AG04449 (cell line): ENCODE results near the gene WDR59.

ENCODE experiments used
- CTCF ChIA-PET: fragments of 350-600 bp; formaldehyde crosslinking; extraction: SDS; loops from one replicate; lab custom pipeline; 2021; ENCODE audit warnings: antibody characterized with exemption; lab: Yijun Ruan, JAX
- POLR2A ChIA-PET: fragments of 400-600, 350-600 bp; formaldehyde crosslinking; extraction: SDS; loops from one replicate; lab custom pipeline; 2020; ENCODE audit warnings: antibody characterized with exemption, inconsistent platforms; lab: Yijun Ruan, JAX
- DNase-seq: peaks from one replicate; pipeline ENCODE4 v3.0.0-alpha.2; 2010; ENCODE audit warnings: low read depth, low spot score
- H3K4me3 ChIP-seq: 2 replicates; pipeline ENCODE4 v1.5.1; 2011; ENCODE audit warnings: low read depth, mild to moderate bottlenecking, control low read depth, low read length
- TF ChIP-seq, protein P1 (sequence below): IDR thresholded peaks from one replicate; pipeline ENCODE4 v1.5.1; 2011; ENCODE audit warnings: mild to moderate bottlenecking, moderate library complexity, low read length, control low read depth, inconsistent platforms; ENCODE audit not compliant: insufficient read depth; ENCODE audit errors: missing control alignments

WDR59 gene, protein sequence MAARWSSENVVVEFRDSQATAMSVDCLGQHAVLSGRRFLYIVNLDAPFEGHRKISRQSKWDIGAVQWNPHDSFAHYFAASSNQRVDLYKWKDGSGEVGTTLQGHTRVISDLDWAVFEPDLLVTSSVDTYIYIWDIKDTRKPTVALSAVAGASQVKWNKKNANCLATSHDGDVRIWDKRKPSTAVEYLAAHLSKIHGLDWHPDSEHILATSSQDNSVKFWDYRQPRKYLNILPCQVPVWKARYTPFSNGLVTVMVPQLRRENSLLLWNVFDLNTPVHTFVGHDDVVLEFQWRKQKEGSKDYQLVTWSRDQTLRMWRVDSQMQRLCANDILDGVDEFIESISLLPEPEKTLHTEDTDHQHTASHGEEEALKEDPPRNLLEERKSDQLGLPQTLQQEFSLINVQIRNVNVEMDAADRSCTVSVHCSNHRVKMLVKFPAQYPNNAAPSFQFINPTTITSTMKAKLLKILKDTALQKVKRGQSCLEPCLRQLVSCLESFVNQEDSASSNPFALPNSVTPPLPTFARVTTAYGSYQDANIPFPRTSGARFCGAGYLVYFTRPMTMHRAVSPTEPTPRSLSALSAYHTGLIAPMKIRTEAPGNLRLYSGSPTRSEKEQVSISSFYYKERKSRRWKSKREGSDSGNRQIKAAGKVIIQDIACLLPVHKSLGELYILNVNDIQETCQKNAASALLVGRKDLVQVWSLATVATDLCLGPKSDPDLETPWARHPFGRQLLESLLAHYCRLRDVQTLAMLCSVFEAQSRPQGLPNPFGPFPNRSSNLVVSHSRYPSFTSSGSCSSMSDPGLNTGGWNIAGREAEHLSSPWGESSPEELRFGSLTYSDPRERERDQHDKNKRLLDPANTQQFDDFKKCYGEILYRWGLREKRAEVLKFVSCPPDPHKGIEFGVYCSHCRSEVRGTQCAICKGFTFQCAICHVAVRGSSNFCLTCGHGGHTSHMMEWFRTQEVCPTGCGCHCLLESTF

DNA sequence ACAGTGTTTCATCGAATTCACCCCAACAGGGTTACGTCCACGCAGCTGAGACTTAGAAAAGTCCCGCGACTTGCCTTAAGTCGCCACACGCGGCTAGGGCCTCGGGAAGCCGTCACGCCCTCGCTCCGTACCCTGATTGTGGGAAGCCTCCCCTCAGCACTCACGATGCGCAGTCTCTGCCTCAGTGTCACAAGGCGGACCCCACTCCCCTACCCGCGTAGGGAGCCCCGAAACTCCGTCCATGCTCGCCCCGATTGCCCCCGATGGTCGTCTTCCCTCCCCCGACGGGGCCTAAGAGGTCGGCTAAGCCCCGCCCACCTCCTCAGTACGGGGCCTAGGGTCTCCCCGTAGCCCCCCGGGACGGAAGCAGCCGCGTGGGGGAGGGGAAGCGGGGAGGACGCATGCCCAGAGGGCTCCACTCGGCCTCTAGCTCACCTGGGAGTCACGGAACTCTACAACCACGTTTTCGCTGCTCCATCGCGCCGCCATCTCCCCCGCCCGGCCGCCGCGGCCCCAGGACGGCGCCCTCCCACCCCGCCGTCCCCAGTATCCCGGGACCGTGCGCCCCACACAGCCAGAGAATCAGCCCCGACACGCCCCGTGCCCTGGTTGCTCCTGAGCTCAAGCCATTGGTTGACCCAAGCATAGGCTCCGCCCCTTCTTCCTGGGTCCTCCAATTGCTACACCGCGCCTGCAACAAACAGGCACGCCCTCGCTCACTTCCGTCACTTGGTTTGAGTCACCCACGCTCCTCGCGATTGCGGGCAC lies at the start of gene WDR59:
TSS of gene WDR59 (minus strand) at position 595 of the 768 bp plus-strand sequence. CDS start at position 489, 106 bp downstream.
- ChIA-PET CTCF (interaction anchor here (0.6 to 19.3 kb wide), 4 partner anchors 13 to 135 kb away, joined by 3 to 450 read pairs (median 24); partner anchors contain the start of gene ZNRF1), POLR2A (interaction anchor here (0.7 to 1.3 kb wide), 4 partner anchors 16 to 127 kb away, joined by 3 to 6 read pairs (median 4); no protein-coding TSS in a partner anchor)
- TF ChIP-seq, protein P1, sequence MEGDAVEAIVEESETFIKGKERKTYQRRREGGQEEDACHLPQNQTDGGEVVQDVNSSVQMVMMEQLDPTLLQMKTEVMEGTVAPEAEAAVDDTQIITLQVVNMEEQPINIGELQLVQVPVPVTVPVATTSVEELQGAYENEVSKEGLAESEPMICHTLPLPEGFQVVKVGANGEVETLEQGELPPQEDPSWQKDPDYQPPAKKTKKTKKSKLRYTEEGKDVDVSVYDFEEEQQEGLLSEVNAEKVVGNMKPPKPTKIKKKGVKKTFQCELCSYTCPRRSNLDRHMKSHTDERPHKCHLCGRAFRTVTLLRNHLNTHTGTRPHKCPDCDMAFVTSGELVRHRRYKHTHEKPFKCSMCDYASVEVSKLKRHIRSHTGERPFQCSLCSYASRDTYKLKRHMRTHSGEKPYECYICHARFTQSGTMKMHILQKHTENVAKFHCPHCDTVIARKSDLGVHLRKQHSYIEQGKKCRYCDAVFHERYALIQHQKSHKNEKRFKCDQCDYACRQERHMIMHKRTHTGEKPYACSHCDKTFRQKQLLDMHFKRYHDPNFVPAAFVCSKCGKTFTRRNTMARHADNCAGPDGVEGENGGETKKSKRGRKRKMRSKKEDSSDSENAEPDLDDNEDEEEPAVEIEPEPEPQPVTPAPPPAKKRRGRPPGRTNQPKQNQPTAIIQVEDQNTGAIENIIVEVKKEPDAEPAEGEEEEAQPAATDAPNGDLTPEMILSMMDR, result no peak
- peak within 1 kb of the TSS; percentile 98 for H3K4me3 ChIP-seq
- DNase-seq, result peak; percentile 90

DNA sequence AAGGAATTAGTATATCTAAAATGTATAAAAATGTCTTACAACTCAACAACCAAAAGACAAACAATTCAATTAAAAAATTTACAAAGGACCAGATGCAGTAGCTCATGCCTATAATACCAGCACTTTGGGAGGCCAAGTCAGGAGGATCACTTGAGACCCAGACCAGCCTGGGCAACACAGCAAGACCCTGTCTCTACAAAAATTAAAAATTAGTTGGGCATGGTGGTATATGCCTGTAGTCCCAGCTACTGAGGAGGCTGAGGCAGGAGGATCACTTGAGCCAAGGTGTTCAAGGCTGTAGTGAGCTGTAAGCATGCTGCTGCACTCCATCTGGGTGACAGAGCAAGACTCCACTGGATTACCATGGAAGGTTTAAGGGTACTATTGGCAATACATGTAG lies 47.7 kb upstream of the WDR59 start:
- ChIA-PET CTCF (interaction anchor here (0.9 kb wide), 1 partner anchor 50 kb away, joined by 5 read pairs; no protein-coding TSS in a partner anchor), POLR2A (no interaction called here)
- TF ChIP-seq, protein P1, result no peak
- DNase-seq, result no peak
- H3K4me3 ChIP-seq, result no peak overlapping the region

DNA sequence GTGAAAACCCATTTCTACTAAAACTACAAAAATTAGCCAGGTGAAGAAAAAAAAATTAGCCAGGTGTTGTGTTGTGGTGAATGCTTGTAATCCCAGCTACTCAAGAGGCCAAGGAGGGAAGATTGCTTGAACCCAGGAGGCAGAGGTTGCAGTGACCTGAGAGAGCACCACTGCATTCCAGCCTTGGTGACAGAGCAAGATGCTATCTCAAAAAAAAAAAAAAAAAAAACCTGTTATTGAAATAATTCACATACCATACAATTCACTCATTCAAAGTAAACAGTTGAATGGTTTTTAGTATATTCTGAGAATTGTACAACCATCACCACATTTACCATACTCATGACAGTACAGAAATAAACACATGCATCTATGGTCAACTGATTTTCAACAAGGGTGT lies 44.9 kb upstream of the WDR59 start:
- peak; percentile 63 for DNase-seq
- TF ChIP-seq, protein P1, result no peak
- ChIA-PET CTCF (interaction anchor here (0.7 to 2.2 kb wide), 2 partner anchors 31 to 527 kb away, joined by 3 to 10 read pairs; partner anchors contain the start of gene ZNRF1), POLR2A (interaction anchor here (0.7 to 1.8 kb wide), 2 partner anchors 15 to 19 kb away, joined by 5 read pairs; no protein-coding TSS in a partner anchor)
- H3K4me3 ChIP-seq, result no peak overlapping the region

DNA sequence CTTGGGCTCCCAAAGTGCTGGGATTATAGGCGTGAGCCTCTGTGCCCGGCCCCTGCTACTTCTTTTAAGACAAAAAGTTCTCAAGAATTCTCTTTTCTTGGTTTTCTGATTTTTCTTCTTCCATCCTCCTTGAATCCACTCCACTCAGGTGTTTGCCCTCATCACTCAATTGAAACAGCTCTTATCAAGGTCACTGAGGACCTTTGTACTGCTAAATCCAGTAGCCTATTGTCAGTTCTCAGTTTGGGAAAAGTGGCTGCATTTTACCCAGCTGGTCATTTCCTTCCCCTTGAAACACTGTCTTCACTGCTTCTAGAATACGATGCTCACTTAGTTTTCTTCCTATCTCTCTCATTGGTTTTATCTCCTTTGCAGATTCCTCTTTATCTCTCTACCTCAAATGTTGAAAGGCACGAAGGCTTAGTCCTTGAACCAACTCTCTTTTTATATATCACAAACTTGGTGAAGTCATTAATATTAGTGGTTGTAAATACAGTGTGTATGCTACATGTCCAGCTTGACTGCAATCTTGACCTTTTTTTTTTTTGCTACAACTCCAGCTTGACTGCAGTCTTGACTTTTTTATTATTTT lies 43.7 kb upstream of the WDR59 start:
- ChIA-PET CTCF (interaction anchor here (0.9 to 1.5 kb wide), 2 partner anchors 11 to 82 kb away, joined by 3 to 6 read pairs; no protein-coding TSS in a partner anchor), POLR2A (interaction anchor here (0.7 kb wide), 1 partner anchor 82 kb away, joined by 4 read pairs; no protein-coding TSS in a partner anchor)
- H3K4me3 ChIP-seq, result no peak overlapping the region
- no peak for DNase-seq
- TF ChIP-seq, protein P1, result no peak

DNA sequence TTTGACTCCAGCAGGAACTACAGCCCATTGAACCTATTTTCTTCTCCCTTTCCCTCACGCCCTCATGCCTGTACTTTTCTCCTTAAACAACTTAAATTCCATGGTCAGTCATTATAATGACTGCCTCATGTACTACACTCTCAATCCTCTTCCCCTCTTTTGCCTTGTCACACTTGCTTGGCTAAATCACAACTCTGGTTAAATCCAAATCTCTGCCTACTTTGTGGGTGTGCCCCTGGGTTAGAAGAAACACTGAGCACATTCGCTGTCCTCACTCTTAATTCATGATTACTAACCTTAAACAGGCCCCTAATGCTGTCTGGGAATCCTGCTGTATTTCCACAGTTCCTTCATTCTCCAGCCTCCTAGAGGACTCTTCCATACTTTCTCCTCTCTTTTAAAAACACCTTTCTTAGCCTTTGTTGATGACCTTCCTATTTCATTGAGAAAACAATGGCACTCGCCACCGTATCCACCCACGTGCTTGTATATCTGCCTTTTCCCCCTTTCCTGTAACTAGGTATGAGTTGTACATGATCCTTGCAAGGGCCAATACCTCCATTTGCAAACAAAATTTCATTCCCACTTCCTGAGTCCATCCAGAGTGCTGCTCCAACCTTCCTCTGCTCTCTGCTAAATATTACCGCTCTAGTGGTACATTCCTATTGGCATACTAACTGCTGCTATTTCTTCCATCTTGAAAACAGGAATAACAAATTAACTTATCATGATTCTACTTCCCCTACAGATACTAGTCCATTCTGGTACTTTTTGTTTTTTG lies 42.8 kb upstream of the WDR59 start:
- ChIA-PET CTCF (interaction anchor here (1.5 kb wide), 1 partner anchor 83 kb away, joined by 6 read pairs; no protein-coding TSS in a partner anchor), POLR2A (no interaction called here)
- no peak overlapping the region for H3K4me3 ChIP-seq
- DNase-seq, result no peak
- TF ChIP-seq, protein P1, result no peak
